DOHH2 (cell line): Measurements from ENCODE around the gene CABCOCO1.

ENCODE experiments used
- H3F3A ChIP-seq: fragments of 200-600 bp; sonication (generic), shearing (Covaris generic); 2 replicates; pipeline ENCODE4 v1.6.0; 2016; ENCODE audit warnings: antibody characterized with exemption, mild to moderate bottlenecking; ENCODE audit not compliant: control insufficient read depth, insufficient read depth
- H3K27ac ChIP-seq: fragments of 200-600 bp; sonication (generic); 2 replicates; pipeline ENCODE4 v1.5.1; 2014; ENCODE audit warnings: low read depth, mild to moderate bottlenecking, low read length, moderate library complexity
- H3K27me3 ChIP-seq: fragments of 200-600 bp; sonication (generic); 2 replicates; pipeline ENCODE4 v1.6.1; 2014; ENCODE audit warnings: mild to moderate bottlenecking, low read length, mixed read lengths; ENCODE audit not compliant: control insufficient read depth
- H3K36me3 ChIP-seq: fragments of 200-600 bp; sonication (generic); 2 replicates; pipeline ENCODE4 v1.6.1; 2014; ENCODE audit warnings: mild to moderate bottlenecking, low read length, moderate library complexity, mixed read lengths; ENCODE audit not compliant: control insufficient read depth
- H3K4me1 ChIP-seq: fragments of 200-600 bp; sonication (generic); 2 replicates; pipeline ENCODE4 v1.6.1; 2014; ENCODE audit warnings: mild to moderate bottlenecking, low read length, mixed read lengths; ENCODE audit not compliant: control insufficient read depth
- H3K4me2 ChIP-seq: fragments of 200-600 bp; sonication (generic); 2 replicates; pipeline ENCODE4 v1.6.0; 2014; ENCODE audit warnings: mild to moderate bottlenecking, low read length, moderate library complexity
- H3K4me3 ChIP-seq: fragments of 200-600 bp; sonication (generic); 2 replicates; pipeline ENCODE4 v1.5.1; 2014; ENCODE audit warnings: mild to moderate bottlenecking, low read length, mixed read lengths
- H3K79me2 ChIP-seq: fragments of 200-600 bp; sonication (generic); 2 replicates; pipeline ENCODE4 v1.6.1; 2014; ENCODE audit warnings: mild to moderate bottlenecking, low read length, mixed read lengths; ENCODE audit not compliant: control insufficient read depth
- H3K9me2 ChIP-seq: fragments of 200-600 bp; sonication (generic); replicated peaks from 2 replicates; pipeline ENCODE4 v1.6.1; 2014; ENCODE audit warnings: mild to moderate bottlenecking, low read length, mixed read lengths; ENCODE audit not compliant: control insufficient read depth
- H3K9me3 ChIP-seq: fragments of 200-600 bp; sonication (generic); 2 replicates; pipeline ENCODE4 v1.6.1; 2014; ENCODE audit warnings: antibody characterized with exemption, low read length, mixed read lengths; ENCODE audit not compliant: control insufficient read depth, insufficient read depth
- H4K20me1 ChIP-seq: fragments of 200-600 bp; sonication (generic); 2 replicates; pipeline ENCODE4 v1.6.0; 2014; ENCODE audit warnings: low read depth, mild to moderate bottlenecking, antibody characterized with exemption, low read length, moderate library complexity; ENCODE audit not compliant: control insufficient read depth, insufficient read depth
- EZH2phosphoT487 ChIP-seq: fragments of 200-600 bp; sonication (generic); IDR thresholded peaks from 2 replicates; pipeline ENCODE4 v1.6.1; 2017; ENCODE audit warnings: borderline replicate concordance, mild to moderate bottlenecking, antibody characterized with exemption, low read length, moderate library complexity, mixed read lengths
- TF ChIP-seq, protein P1 (sequence below): fragments of 200-600 bp; sonication (generic); IDR thresholded peaks from one replicate; pipeline ENCODE4 v1.5.1; 2014; ENCODE audit warnings: antibody characterized with exemption, mild to moderate bottlenecking, low read depth, low read length; ENCODE audit not compliant: poor library complexity, severe bottlenecking

CABCOCO1 gene

GRCh38 chr10:61792921-61793320 is 130.2 kb downstream of the CABCOCO1 start:
- no peaks in the 10 kb centered on the region; the same call in 1 of the 2 replicates for H3K9me2 ChIP-seq
- H3K79me2 ChIP-seq, result no peaks in the 10 kb centered on the region
- H3F3A ChIP-seq, result no peaks in the 10 kb centered on the region
- H3K4me1 ChIP-seq, result no peaks in the 10 kb centered on the region
- H3K4me3 ChIP-seq, result no peak overlapping the region
- no peaks in the 10 kb centered on the region for H3K9me3 ChIP-seq
- H4K20me1 ChIP-seq, result no peaks in the 10 kb centered on the region
- no peaks in the 10 kb centered on the region for H3K27me3 ChIP-seq
- H3K27ac ChIP-seq, result no peak overlapping the region
- TF ChIP-seq, protein P1, sequence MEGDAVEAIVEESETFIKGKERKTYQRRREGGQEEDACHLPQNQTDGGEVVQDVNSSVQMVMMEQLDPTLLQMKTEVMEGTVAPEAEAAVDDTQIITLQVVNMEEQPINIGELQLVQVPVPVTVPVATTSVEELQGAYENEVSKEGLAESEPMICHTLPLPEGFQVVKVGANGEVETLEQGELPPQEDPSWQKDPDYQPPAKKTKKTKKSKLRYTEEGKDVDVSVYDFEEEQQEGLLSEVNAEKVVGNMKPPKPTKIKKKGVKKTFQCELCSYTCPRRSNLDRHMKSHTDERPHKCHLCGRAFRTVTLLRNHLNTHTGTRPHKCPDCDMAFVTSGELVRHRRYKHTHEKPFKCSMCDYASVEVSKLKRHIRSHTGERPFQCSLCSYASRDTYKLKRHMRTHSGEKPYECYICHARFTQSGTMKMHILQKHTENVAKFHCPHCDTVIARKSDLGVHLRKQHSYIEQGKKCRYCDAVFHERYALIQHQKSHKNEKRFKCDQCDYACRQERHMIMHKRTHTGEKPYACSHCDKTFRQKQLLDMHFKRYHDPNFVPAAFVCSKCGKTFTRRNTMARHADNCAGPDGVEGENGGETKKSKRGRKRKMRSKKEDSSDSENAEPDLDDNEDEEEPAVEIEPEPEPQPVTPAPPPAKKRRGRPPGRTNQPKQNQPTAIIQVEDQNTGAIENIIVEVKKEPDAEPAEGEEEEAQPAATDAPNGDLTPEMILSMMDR, result no peak
- TF ChIP-seq EZH2phosphoT487, result no peak
- no peaks in the 10 kb centered on the region for H3K36me3 ChIP-seq
- no peak overlapping the region for H3K4me2 ChIP-seq

DNA sequence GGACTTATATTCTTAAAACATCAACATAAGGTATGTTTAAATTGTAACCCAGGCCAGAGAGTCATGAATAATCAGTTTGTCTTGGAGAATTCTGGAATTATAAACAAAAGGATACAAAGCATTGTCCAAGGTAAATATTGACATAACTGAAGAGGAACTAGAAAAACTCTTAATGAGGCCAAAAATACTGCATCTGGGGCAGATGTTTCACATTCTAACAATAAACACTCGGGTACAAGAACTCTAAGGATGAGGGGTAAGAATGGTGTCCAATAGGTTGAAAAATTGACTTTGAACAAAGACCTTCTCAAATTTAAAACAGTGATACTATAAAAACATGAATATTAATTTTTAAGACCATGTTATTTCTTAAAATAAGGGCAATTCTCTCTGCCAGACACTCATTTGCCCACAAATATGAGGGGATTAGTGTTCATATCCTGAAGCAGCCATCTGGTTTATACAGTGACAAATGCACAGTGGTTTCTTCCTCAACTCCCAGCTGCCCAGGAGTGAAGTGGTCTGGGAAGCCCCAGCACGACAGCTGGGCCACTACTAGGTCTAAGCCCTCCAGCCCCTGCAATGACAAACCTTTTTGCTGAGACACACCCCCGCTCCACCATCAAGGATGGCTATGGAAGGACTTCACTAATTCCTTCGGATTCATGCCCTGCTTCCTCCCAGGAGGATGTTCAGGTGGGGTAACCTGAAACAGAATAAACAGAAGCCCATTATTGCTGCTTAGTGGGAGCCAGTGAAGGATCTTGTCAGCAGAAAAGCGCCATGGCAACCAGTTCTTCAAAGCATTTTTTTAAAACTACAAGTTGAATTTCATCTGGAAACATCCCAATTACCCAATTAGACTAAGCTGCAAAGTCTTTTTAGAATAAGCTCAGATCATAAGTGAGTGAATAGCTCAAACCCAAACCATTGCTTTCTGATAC is 131.3 kb downstream of the CABCOCO1 start:
- H3K4me3 ChIP-seq, result no peak overlapping the region
- no peak overlapping the region for H3K4me2 ChIP-seq
- no peaks in the 10 kb centered on the region for H4K20me1 ChIP-seq
- H3K27ac ChIP-seq, result no peak overlapping the region
- H3K36me3 ChIP-seq, result no peaks in the 10 kb centered on the region
- no peaks in the 10 kb centered on the region for H3F3A ChIP-seq
- no peaks in the 10 kb centered on the region for H3K79me2 ChIP-seq
- no peaks in the 10 kb centered on the region for H3K4me1 ChIP-seq
- no peaks in the 10 kb centered on the region; the same call in 1 of the 2 replicates for H3K9me2 ChIP-seq
- H3K9me3 ChIP-seq, result no peaks in the 10 kb centered on the region
- TF ChIP-seq, protein P1, result no peak
- H3K27me3 ChIP-seq, result no peaks in the 10 kb centered on the region

DNA sequence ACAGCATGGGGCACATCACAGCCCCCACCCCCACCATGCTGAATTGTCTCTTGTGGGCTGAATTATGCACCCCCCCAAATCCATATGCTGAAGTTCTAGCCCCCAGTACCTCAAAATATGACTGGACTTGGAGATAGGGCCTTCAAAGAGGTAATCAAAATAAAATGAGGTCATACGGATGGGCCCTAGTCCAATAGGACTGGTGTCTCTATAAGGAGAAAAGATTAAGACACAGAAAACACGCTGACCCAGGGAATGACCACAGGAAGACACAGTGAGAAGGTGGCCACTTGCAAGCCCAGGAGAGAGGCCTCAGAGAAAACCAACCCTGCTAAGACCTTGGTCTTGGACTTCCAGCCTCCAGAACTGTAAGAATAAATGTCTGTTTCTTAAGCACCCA is 132.4 kb downstream of the CABCOCO1 start:
- Histone ChIP-seq H3K27ac (no peak overlapping the region), H3K4me2 (no peak overlapping the region), H3F3A (no peaks in the 10 kb centered on the region), H3K4me1 (no peaks in the 10 kb centered on the region), H3K4me3 (no peak overlapping the region), H3K9me3 (no peaks in the 10 kb centered on the region), H3K36me3 (no peaks in the 10 kb centered on the region), H3K9me2 (no peaks in the 10 kb centered on the region; the same call in 1 of the 2 replicates), H4K20me1 (no peaks in the 10 kb centered on the region), H3K79me2 (no peaks in the 10 kb centered on the region), H3K27me3 (no peaks in the 10 kb centered on the region)
- TF ChIP-seq, protein P1, result no peak
- TF ChIP-seq EZH2phosphoT487, result no peak
